AG04449 (cell line): ENCODE data around the gene CDC42EP3.

Experiments used
- CTCF ChIA-PET: fragments of 350-600 bp; formaldehyde crosslinking; extraction: SDS; loops from one replicate; lab custom pipeline; 2021; ENCODE audit warnings: antibody characterized with exemption; lab: Yijun Ruan, JAX
- POLR2A ChIA-PET: fragments of 400-600, 350-600 bp; formaldehyde crosslinking; extraction: SDS; loops from one replicate; lab custom pipeline; 2020; ENCODE audit warnings: antibody characterized with exemption, inconsistent platforms; lab: Yijun Ruan, JAX
- DNase-seq: peaks from one replicate; pipeline ENCODE4 v3.0.0-alpha.2; 2010; ENCODE audit warnings: low read depth, low spot score
- H3K4me3 ChIP-seq: 2 replicates; pipeline ENCODE4 v1.5.1; 2011; ENCODE audit warnings: low read depth, mild to moderate bottlenecking, control low read depth, low read length
- TF ChIP-seq, protein P1 (sequence below): IDR thresholded peaks from one replicate; pipeline ENCODE4 v1.5.1; 2011; ENCODE audit warnings: mild to moderate bottlenecking, moderate library complexity, low read length, control low read depth, inconsistent platforms; ENCODE audit not compliant: insufficient read depth; ENCODE audit errors: missing control alignments

CDC42EP3 gene, protein sequence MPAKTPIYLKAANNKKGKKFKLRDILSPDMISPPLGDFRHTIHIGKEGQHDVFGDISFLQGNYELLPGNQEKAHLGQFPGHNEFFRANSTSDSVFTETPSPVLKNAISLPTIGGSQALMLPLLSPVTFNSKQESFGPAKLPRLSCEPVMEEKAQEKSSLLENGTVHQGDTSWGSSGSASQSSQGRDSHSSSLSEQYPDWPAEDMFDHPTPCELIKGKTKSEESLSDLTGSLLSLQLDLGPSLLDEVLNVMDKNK

DNA sequence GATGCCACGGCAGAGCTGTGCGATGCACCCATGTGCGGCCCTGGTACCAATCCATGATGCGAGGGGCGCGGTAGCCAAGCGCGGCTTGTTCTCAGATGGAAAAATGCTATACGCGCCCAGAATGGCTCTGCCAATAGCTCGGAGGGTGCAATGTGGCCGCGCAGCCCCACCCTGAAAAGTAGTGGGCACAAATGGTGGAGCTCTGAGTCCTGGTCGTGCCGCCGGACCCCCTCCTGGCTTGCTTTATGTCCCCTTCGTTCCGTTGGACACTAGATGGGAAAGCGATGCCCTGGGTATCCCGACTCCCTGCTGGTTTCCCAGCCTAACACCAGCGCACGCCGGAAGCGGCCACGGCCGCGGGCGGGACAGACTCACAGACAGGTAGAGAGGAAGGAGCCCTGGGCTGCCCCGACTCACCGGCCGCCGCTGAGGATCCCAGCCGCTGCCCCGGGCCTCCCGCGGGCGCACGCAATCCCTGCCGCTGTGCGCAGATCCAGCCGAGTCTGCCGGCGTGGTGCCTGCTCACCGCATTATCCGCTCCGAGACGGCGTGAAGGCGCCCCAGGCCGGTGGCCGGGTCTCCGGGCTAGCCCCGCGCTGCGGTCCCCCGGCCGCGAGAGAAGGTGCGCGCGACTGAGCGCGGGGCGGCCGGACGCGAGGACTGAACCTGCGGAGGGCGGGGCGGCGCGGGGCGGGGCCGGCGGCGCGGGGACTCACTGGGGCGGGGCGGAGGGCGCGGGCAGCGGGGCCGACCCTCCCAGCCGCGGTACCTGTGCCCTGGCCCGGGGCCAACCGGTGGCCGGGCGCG lies at the start of gene CDC42EP3:
TSS of gene CDC42EP3 (minus strand) at position 634 of the 807 bp plus-strand sequence. CDS start 25,055 bp downstream, outside the sequence.
- POLR2A ChIA-PET: interaction anchor here (0.6 to 4.0 kb wide), 26 partner anchors 16 to 351 kb away, joined by 3 to 35 read pairs (median 5); no protein-coding TSS in a partner anchor
- TF ChIP-seq, protein P1, sequence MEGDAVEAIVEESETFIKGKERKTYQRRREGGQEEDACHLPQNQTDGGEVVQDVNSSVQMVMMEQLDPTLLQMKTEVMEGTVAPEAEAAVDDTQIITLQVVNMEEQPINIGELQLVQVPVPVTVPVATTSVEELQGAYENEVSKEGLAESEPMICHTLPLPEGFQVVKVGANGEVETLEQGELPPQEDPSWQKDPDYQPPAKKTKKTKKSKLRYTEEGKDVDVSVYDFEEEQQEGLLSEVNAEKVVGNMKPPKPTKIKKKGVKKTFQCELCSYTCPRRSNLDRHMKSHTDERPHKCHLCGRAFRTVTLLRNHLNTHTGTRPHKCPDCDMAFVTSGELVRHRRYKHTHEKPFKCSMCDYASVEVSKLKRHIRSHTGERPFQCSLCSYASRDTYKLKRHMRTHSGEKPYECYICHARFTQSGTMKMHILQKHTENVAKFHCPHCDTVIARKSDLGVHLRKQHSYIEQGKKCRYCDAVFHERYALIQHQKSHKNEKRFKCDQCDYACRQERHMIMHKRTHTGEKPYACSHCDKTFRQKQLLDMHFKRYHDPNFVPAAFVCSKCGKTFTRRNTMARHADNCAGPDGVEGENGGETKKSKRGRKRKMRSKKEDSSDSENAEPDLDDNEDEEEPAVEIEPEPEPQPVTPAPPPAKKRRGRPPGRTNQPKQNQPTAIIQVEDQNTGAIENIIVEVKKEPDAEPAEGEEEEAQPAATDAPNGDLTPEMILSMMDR: no peak
- CTCF ChIA-PET: interaction anchor here (0.7 to 8.4 kb wide), 8 partner anchors 19 to 275 kb away, joined by 3 to 36 read pairs (median 4); no protein-coding TSS in a partner anchor
- peak within 1 kb of the TSS; percentile 91 for H3K4me3 ChIP-seq
- no peak for DNase-seq

DNA sequence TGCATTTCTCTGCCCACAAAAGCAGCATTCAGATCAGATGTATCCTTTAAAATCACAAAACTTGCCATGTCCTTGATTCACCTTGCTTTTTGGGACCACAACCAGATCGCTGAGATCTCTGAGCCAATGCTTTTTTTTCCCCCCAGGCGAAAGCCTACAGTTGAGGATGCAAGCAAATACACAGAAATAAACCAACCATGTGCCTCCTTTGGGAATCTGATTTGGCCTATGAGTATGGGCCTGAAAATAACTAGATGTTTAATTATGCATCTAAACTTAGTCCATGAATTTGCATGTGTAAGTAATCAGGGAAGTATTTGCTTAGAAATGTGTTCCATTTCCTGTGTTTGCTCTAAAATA lies 49.7 kb upstream of the CDC42EP3 start:
- POLR2A ChIA-PET: no interaction called here
- H3K4me3 ChIP-seq: no peak overlapping the region
- no peak for DNase-seq
- TF ChIP-seq, protein P1: no peak
- CTCF ChIA-PET: no interaction called here

DNA sequence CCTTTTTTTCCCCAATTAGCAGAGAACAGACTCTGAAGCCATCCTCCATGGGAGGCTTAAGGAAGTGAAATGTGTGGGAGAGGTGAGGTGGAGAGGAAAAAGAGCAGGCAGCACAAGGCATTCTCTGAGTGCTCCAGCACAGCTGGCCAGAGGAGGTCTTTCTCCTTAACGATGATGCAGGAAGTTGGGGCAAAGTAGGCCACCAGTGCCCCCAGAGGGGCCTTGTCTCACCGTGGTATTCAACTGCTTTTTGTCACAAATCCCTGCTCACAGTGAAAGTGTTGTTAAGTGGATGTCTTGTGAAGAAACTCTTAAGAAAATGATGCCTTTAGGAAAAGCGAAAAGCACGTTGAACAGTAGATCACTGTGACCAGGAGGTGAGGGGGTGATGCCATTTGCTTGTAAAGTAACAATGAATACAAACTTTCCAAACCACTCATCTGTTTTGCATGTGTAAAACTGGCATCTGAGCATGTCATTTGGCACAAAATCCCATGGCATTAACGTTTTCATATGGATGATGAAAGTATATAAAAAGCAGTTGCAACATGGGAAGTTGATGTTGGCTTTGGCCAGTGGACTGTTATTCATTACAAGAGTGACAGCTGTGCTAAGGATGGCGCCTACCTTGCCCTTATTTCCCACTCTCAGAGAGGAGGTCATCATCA lies 49.2 kb upstream of the CDC42EP3 start:
- CTCF ChIA-PET: interaction anchor here (1.4 kb wide), 1 partner anchor 77 kb away, joined by 3 read pairs; no protein-coding TSS in a partner anchor
- POLR2A ChIA-PET: no interaction called here
- no peak for DNase-seq
- TF ChIP-seq, protein P1: no peak
- H3K4me3 ChIP-seq: no peak overlapping the region

DNA sequence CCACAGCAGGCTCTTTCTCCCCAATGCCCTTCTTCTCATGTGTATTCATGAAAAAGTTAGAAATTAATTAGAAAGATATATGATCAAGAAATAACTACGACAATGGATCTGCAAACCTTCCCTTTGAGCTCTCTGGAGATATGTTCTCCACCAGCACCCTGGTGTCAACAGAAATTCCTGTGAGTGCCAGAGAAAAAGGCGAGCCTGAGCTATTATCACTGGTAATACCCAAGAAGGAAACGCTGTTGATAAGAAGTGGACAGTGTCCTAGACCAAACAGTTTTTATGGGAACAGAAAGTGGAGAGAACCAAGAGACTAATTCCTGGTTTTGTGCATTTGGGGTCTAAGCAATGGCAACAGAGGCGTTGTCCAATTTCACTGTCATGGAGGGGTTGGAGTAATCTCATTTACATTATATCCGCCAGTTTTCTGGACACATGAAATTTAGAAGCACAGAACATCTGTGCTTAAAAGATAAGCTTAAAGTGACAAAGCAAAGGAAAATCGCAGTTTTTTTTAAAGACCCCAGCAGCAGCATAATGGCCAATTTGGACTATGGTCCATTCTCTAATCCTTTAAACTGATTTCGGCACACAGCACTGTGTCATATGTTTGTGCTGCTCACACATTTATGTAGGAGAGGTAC lies 47.2 kb upstream of the CDC42EP3 start:
- TF ChIP-seq, protein P1: no peak
- CTCF ChIA-PET: interaction anchor here (1.1 to 1.5 kb wide), 3 partner anchors 12 to 159 kb away, joined by 4 to 5 read pairs (median 4); no protein-coding TSS in a partner anchor
- POLR2A ChIA-PET: no interaction called here
- H3K4me3 ChIP-seq: no peak overlapping the region
- no peak for DNase-seq

DNA sequence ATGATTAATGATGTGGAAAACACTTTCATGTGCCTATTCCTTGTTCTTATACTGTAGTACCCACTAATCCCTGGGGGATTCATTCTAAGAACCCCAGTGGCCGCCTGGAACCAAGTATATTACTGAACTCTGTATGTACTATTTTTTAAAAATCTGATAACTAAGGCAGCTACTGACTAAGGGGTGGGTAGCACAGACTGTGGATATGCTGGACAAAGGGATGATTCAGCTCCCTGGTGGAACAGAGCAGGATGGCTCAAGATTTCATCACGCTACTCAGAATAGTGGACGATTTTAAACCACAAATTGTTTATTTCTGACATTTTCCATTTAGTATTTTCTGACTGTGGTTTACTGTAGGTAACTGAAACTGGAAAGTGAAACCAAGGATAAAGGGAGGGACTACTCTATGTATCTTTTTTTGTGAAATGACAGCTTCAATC lies 41.8 kb upstream of the CDC42EP3 start:
- DNase-seq: no peak
- TF ChIP-seq, protein P1: no peak
- ChIA-PET POLR2A (interaction anchor here (0.6 to 3.2 kb wide), 7 partner anchors 21 to 63 kb away, joined by 3 to 19 read pairs (median 4); no protein-coding TSS in a partner anchor), CTCF (interaction anchor here (0.8 to 2.5 kb wide), 3 partner anchors 9 to 297 kb away, joined by 4 to 10 read pairs (median 5); no protein-coding TSS in a partner anchor)
- no peak overlapping the region for H3K4me3 ChIP-seq
